T-helper 1 cell treated with Interleukin-12 subunit alpha and Interleukin-12 subunit beta and Interleukin-4 antibody, amounts not matched to agents 30 μg/mL and 1 μg/mL, for 36 hours (primary cell): Measurements from ENCODE around the gene VANGL1.

ENCODE experiments used
- H3K27ac Mint-ChIP-seq: one replicate; pipeline ENCODE4 v1.8.0; 2021; ENCODE audit warnings: mild to moderate bottlenecking, mixed read lengths
- H3K27me3 Mint-ChIP-seq: one replicate; pipeline ENCODE4 v1.8.0; 2021; ENCODE audit warnings: low read depth, mixed read lengths
- H3K36me3 Mint-ChIP-seq: one replicate; pipeline ENCODE4 v1.8.0; 2021; ENCODE audit warnings: low read depth, mixed read lengths
- H3K4me1 Mint-ChIP-seq: one replicate; pipeline ENCODE4 v1.8.0; 2021; ENCODE audit warnings: low read depth, mixed read lengths
- H3K4me3 Mint-ChIP-seq: one replicate; pipeline ENCODE4 v1.8.0; 2021; ENCODE audit warnings: mild to moderate bottlenecking, moderate library complexity, mixed read lengths
- H3K9me3 Mint-ChIP-seq: one replicate; pipeline ENCODE4 v1.8.0; 2021; ENCODE audit warnings: mixed read lengths

VANGL1 gene

GRCh38 chr1:115641762-115642167, at the start of gene VANGL1:
Gene VANGL1, plus strand, starts transcription at chr1:115641970. Its CDS starts 9,444 bp downstream, at chr1:115651414.
- Mint-ChIP-seq H3K4me3 (peak within 1 kb of the TSS; percentile 80), H3K27me3 (peaks cover 40% of the 10 kb centered on the region), H3K4me1 (peaks cover 12% of the 10 kb centered on the region), H3K36me3 (peaks cover 4% of the 10 kb centered on the region), H3K27ac (peak within 1 kb of the TSS; percentile 58), H3K9me3 (peaks cover 19% of the 10 kb centered on the region)

DNA sequence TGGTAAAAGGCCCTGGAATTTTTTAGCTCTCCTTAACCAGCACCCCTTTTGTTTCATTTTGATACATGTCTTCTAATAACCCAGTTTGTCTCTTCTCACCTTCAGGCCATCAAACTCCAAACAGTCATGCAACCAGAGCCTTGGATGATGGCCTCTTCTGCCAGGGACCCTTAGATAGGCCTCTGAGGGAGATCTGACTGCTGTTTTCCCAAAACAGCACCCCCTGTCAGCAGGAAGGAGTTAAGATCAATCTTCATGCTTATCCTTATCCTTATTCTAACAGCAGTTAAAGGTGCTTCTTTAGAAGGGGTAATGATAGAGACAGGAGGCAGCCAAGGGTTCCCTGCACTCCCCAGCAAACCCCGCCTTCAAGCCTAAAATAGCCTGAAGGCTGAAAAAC, 49.5 kb upstream of the VANGL1 start:
- no peak overlapping the region for H3K4me3 Mint-ChIP-seq

DNA sequence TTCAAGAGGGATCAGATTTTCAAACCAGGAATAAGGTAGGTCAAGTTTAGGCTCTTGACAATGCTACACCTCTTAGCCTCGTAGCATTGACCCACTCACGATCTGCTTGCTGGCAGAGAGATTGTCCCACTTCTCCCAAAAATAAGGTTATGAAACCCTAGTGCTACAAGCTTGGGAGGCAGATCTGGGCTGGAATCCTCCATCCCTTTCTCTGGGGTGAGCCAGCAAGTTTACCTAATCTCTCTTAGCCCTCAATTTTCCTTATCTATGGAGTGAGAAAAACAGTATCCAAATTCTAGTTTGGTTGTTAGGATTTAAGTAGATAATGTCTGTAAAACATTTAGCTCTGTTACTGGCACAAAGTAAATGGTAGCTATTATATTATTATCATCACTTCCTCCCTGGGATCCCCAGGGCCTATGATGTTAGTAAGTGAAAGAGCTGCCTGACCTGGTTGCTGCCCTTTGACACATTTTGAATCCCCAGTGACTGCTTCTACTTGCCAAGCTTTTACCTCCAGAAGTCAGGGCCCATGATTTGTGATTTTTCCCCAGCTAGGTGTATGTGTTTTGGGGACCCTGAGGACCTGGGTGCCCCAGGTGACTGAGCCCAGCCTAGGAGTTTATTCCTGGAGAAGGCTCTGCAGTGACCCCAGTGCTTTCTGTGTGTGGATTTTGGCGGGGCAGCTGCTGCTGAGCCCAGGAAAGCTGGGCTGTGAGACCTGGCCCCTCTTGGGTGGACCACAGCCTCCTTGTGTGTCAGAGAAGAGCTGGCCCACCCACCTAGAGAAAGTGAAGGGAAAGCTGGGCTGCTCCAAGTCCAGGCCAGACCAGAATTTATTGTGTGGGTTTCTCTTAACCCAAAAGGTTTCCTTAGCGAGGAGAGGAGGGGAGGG, 48.2 kb upstream of the VANGL1 start:
- Mint-ChIP-seq H3K4me1 (no peaks in the 10 kb centered on the region), H3K9me3 (peaks cover 3% of the 10 kb centered on the region), H3K4me3 (no peak overlapping the region), H3K36me3 (no peaks in the 10 kb centered on the region), H3K27me3 (no peaks in the 10 kb centered on the region), H3K27ac (no peak overlapping the region)

More for the DNA sequence above, 49.5 kb upstream of the VANGL1 start:
- H3K27me3 Mint-ChIP-seq, result no peaks in the 10 kb centered on the region
- H3K27ac Mint-ChIP-seq, result no peak overlapping the region
- peaks cover 4% of the 10 kb centered on the region for H3K9me3 Mint-ChIP-seq
- no peaks in the 10 kb centered on the region for H3K4me1 Mint-ChIP-seq
- H3K36me3 Mint-ChIP-seq, result no peaks in the 10 kb centered on the region

DNA sequence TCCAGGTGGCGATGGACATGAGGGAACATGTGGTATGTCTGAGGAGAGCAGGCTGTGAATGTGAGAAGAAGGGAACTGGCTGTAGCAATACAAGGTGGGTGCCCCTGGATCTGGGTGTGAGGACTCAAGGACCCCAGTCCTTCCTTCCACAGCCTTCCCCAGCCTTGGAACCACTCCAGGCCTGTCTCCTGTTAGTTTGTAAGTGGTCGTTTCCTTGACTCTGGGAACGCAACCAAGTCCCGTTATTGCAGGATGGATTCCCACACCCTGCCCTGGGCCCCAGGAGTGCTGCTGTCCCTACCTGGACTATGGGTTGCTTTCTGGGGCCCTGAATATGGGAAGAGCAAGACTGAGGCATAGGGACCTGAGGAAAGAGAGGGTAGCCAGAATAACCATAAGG, 47.2 kb upstream of the VANGL1 start:
- no peak overlapping the region for H3K27ac Mint-ChIP-seq
- no peaks in the 10 kb centered on the region for H3K9me3 Mint-ChIP-seq

DNA sequence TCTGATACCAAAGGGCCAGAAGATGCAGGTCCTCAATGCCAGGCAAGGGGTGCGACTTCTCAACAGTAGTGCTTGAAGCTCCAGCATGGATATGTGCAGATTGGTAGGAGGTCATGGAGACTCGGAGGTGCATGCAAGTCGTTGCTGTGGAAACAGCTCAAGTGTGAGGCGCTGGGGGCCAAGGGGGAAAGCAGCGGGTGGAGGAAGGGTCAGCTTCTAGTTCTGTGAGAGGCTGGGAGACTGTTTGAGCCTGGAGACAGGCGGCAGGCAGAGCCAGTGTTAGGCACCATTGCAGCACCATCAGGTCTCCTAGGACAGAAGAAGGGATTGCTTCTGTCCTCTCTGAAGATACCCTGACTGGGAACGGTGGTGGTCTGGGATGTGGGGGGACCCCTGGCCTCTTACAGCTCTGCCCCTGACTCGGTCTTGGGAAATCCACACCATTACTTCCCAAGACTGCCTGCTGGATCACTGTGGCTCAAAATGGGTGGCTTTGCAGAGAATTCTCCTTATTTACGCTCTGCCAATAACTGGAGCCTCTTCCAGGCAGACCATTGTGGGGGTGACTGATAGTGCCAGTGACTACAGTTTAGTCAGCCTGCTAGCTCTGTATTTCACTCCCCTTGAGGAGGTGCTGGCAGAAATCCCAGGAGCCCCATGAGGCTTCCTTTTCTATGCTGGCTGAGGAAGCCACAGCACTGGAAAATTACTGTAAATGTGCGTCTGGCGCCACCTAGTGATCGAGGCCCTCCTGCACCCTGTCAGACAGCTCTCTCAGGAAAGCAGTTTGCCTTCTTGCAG, 46.3 kb upstream of the VANGL1 start:
- no peaks in the 10 kb centered on the region for H3K36me3 Mint-ChIP-seq
- no peaks in the 10 kb centered on the region for H3K4me1 Mint-ChIP-seq
- no peak overlapping the region for H3K27ac Mint-ChIP-seq
- no peaks in the 10 kb centered on the region for H3K27me3 Mint-ChIP-seq
- H3K9me3 Mint-ChIP-seq, result no peaks in the 10 kb centered on the region
- H3K4me3 Mint-ChIP-seq, result no peak overlapping the region

More for the DNA sequence above, 47.2 kb upstream of the VANGL1 start:
- no peak overlapping the region for H3K4me3 Mint-ChIP-seq
- H3K36me3 Mint-ChIP-seq, result no peaks in the 10 kb centered on the region
- H3K4me1 Mint-ChIP-seq, result no peaks in the 10 kb centered on the region
- no peaks in the 10 kb centered on the region for H3K27me3 Mint-ChIP-seq

- Mint-ChIP-seq H3K4me1 (no peaks in the 10 kb centered on the region), H3K9me3 (no peaks in the 10 kb centered on the region), H3K27ac (no peak overlapping the region), H3K4me3 (no peak overlapping the region), H3K27me3 (no peaks in the 10 kb centered on the region), H3K36me3 (no peaks in the 10 kb centered on the region)
These were observed 45.5 kb upstream of the VANGL1 start for GRCh38 chr1:115596080-115596780.

GRCh38 chr1:115604508-115604907, 37.3 kb upstream of the VANGL1 start:
- Mint-ChIP-seq H3K4me1 (no peaks in the 10 kb centered on the region), H3K27ac (no peak overlapping the region)

DNA sequence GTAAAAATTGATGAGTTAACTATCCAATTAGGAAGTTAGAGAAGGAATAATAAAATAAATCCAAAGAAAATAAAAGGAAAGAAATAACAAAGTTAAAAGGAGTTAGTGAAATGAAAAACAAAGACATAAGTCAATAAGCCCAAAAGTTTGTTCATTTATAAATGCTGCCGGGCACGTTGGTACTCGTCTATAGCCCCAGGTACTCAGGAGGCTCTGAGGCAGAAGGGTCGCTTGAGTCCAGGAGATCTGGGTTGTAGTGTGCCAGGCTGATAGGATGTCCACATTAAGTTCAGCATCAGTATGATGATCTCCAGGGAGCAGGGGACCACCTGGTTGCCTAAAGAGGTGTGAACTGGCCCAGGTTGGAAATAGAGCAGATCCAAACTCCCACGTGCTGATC, 35.5 kb upstream of the VANGL1 start:
- Mint-ChIP-seq H3K36me3 (no peaks in the 10 kb centered on the region), H3K9me3 (no peaks in the 10 kb centered on the region), H3K27me3 (no peaks in the 10 kb centered on the region), H3K4me3 (no peak overlapping the region), H3K27ac (no peak overlapping the region), H3K4me1 (no peaks in the 10 kb centered on the region)

More at GRCh38 chr1:115604508-115604907, 37.3 kb upstream of the VANGL1 start:
- Mint-ChIP-seq H3K36me3 (no peaks in the 10 kb centered on the region), H3K4me3 (no peak overlapping the region), H3K27me3 (no peaks in the 10 kb centered on the region), H3K9me3 (no peaks in the 10 kb centered on the region)

GRCh38 chr1:115609021-115609420, 32.7 kb upstream of the VANGL1 start:
- H3K4me1 Mint-ChIP-seq, result no peaks in the 10 kb centered on the region
- H3K27ac Mint-ChIP-seq, result no peak overlapping the region
- H3K36me3 Mint-ChIP-seq, result no peaks in the 10 kb centered on the region
- H3K9me3 Mint-ChIP-seq, result no peaks in the 10 kb centered on the region
- H3K4me3 Mint-ChIP-seq, result no peak overlapping the region
- peaks cover 4% of the 10 kb centered on the region for H3K27me3 Mint-ChIP-seq

GRCh38 chr1:115613767-115614166, 28.0 kb upstream of the VANGL1 start:
- Mint-ChIP-seq H3K9me3 (no peaks in the 10 kb centered on the region), H3K27me3 (peaks cover 4% of the 10 kb centered on the region), H3K27ac (no peak overlapping the region), H3K4me3 (no peak overlapping the region), H3K4me1 (no peaks in the 10 kb centered on the region), H3K36me3 (no peaks in the 10 kb centered on the region)

DNA sequence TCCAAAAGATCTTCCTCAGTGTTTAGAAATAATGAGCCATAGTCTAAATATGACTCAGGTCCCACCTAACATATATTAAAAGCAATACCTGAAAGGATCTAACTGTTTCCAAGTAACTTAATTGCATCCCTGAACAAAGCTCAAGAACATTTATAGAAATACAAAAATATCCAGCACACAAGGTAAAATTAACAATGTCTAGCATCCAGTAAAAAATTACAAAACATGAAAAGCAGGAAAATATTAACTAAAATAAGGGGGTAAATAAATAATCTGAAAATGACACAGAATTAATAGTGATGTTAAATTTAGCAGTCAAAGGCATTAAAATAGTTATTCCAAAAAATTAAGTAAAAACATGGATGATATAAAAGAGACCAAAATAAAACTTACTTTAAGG, 21.3 kb upstream of the VANGL1 start:
- Mint-ChIP-seq H3K27me3 (peaks cover 3% of the 10 kb centered on the region), H3K4me3 (no peak overlapping the region), H3K9me3 (peaks cover 23% of the 10 kb centered on the region), H3K36me3 (peaks cover 3% of the 10 kb centered on the region), H3K27ac (no peak overlapping the region), H3K4me1 (no peaks in the 10 kb centered on the region)

- H3K9me3 Mint-ChIP-seq, result peaks cover 23% of the 10 kb centered on the region
- H3K4me1 Mint-ChIP-seq, result no peaks in the 10 kb centered on the region
- no peak overlapping the region for H3K4me3 Mint-ChIP-seq
- no peak overlapping the region for H3K27ac Mint-ChIP-seq
- H3K27me3 Mint-ChIP-seq, result peaks cover 3% of the 10 kb centered on the region
- H3K36me3 Mint-ChIP-seq, result peaks cover 3% of the 10 kb centered on the region
These were observed 20.8 kb upstream of the VANGL1 start for GRCh38 chr1:115620950-115621349.

DNA sequence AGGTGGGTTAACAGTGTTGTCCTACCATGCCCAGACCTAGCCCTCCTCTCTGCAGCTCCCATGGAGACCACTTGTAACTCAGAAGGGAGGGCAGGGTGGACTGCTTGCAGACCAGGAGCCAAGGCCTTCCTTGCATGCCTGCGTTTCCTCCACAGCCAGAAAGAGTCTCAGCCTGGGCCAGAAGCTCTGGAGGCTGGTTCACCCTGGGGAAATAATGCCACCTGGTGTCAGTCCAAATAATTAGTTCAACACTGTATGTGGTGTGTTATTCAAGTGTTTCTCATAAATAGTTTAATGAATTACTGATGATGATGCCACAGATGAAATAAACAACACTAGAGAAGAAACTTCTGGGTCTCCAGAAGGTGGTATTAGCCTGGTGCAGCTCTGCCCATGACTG, 16.9 kb upstream of the VANGL1 start:
- peaks cover 3% of the 10 kb centered on the region for H3K36me3 Mint-ChIP-seq
- H3K27ac Mint-ChIP-seq, result no peak overlapping the region
- no peaks in the 10 kb centered on the region for H3K4me1 Mint-ChIP-seq
- no peak overlapping the region for H3K4me3 Mint-ChIP-seq
- H3K27me3 Mint-ChIP-seq, result peaks cover 15% of the 10 kb centered on the region
- H3K9me3 Mint-ChIP-seq, result peaks cover 25% of the 10 kb centered on the region

- Mint-ChIP-seq H3K9me3 (peaks cover 11% of the 10 kb centered on the region), H3K4me1 (no peaks in the 10 kb centered on the region), H3K27ac (no peak overlapping the region)
These were observed 11.4 kb upstream of the VANGL1 start for GRCh38 chr1:115630342-115630741.

More at GRCh38 chr1:115630342-115630741, 11.4 kb upstream of the VANGL1 start:
- no peaks in the 10 kb centered on the region for H3K36me3 Mint-ChIP-seq
- no peak overlapping the region for H3K4me3 Mint-ChIP-seq
- H3K27me3 Mint-ChIP-seq, result peaks cover 31% of the 10 kb centered on the region
